GM12891 (cell line): ENCODE measurements around the gene PWP2.
"Not testable (repeated sequence)": the region's sequence is repeated elsewhere in the genome, so short reads cannot be mapped to it uniquely, and the experiment has no call there.

Experiments used
- POLR2A ChIP-seq: IDR thresholded peaks from 2 replicates; pipeline ENCODE4 v1.6.1; 2011; ENCODE audit warnings: low read depth, low read length, control low read depth
- POLR2AphosphoS5 ChIP-seq: IDR thresholded peaks from 2 replicates; pipeline ENCODE4 v1.6.1; 2011; ENCODE audit warnings: low read depth, low read length, control low read depth
- TAF1 ChIP-seq: IDR thresholded peaks from 2 replicates; pipeline ENCODE4 v1.6.1; 2011; ENCODE audit warnings: low read depth, low read length, control low read depth

- not testable (repeated sequence) for TF ChIP-seq POLR2A, POLR2AphosphoS5, TAF1
Measured at GRCh38 chr21:44159349-44160297, 52.4 kb downstream of the PWP2 start.
